SIG-M5 (cell line): Measurements from ENCODE around the gene UBTD2.
A peak's percentile ranks its signal among the peaks of the same experiment; 100 is the strongest.

Experiments used
- DNase-seq: peaks from one replicate; lab custom pipeline; 2025; lab: John Stamatoyannopoulos, UW

Gene UBTD2

GRCh38 chr5:172194985-172195774 lies 88.4 kb downstream of the UBTD2 start:
- no peak for DNase-seq

GRCh38 chr5:172193872-172194271 lies 89.7 kb downstream of the UBTD2 start, which contains the start of gene EFCAB9:
EFCAB9 (plus strand) TSS chr5:172194172; CDS start chr5:172194173, 1 bp downstream.
- DNase-seq: no peak

GRCh38 chr5:172189693-172190296 lies 93.8 kb downstream of the UBTD2 start:
- DNase-seq: no peak

GRCh38 chr5:172188893-172189692 lies 94.5 kb downstream of the UBTD2 start:
- DNase-seq: no peak

- DNase-seq: peak; percentile 67
Measured at GRCh38 chr5:172188033-172188892, 95.3 kb downstream of the UBTD2 start, which contains the start of gene STK10. STK10 (minus strand) TSS chr5:172188224; CDS start chr5:172188042, 182 bp downstream.

GRCh38 chr5:172187118-172188032 lies 96.2 kb downstream of the UBTD2 start:
- peak; percentile 19 for DNase-seq

GRCh38 chr5:172186114-172186695 lies 97.4 kb downstream of the UBTD2 start:
- no peak for DNase-seq

- no peak for DNase-seq
Measured at GRCh38 chr5:172185096-172185461, 98.5 kb downstream of the UBTD2 start.

- DNase-seq: no peak
Measured at GRCh38 chr5:172183881-172184280, 99.7 kb downstream of the UBTD2 start.

GRCh38 chr5:172182291-172182690 lies 101.3 kb downstream of the UBTD2 start:
- DNase-seq: no peak

- no peak for DNase-seq
Measured at GRCh38 chr5:172180936-172181335, 102.6 kb downstream of the UBTD2 start.

- DNase-seq: peak; percentile 48
Measured at GRCh38 chr5:172178991-172179989, 104.3 kb downstream of the UBTD2 start.

GRCh38 chr5:172178301-172178987 lies 105.1 kb downstream of the UBTD2 start:
- no peak for DNase-seq

GRCh38 chr5:172177176-172177575 lies 106.4 kb downstream of the UBTD2 start:
- DNase-seq: no peak

GRCh38 chr5:172175263-172175719 lies 108.3 kb downstream of the UBTD2 start:
- peak; percentile 95 for DNase-seq

GRCh38 chr5:172173564-172174153 lies 109.9 kb downstream of the UBTD2 start:
- DNase-seq: peak; percentile 33

GRCh38 chr5:172172912-172173563 lies 110.5 kb downstream of the UBTD2 start:
- no peak for DNase-seq
